Lung microvascular endothelial cell (primary cell): Measurements from ENCODE around the gene PBX3. TPM values are rescaled to one million over a fixed set of nuclear protein-coding genes. Genes with fewer than 3 reads are reported as not detected.
A peak's percentile ranks its signal among the peaks of the same experiment; 100 is the strongest.

Experiments
- DNase-seq, 2 donors: peaks; one replicate each; pipeline versions ENCODE4 v3.0.0 to v3.0.0-alpha.2; 2010; ENCODE audit warnings: low read depth in 2 of 2
- total RNA-seq: library from RNA; depleted of rRNA; stranded (reverse); fragments of >200 nt; gene quantifications from 2 replicates; pipeline ENCODE4 v1.2.1, GENCODE V29; 2014

The PBX3 gene
- 4.0 and 5.4 TPM in 2 replicates for total RNA-seq

DNA sequence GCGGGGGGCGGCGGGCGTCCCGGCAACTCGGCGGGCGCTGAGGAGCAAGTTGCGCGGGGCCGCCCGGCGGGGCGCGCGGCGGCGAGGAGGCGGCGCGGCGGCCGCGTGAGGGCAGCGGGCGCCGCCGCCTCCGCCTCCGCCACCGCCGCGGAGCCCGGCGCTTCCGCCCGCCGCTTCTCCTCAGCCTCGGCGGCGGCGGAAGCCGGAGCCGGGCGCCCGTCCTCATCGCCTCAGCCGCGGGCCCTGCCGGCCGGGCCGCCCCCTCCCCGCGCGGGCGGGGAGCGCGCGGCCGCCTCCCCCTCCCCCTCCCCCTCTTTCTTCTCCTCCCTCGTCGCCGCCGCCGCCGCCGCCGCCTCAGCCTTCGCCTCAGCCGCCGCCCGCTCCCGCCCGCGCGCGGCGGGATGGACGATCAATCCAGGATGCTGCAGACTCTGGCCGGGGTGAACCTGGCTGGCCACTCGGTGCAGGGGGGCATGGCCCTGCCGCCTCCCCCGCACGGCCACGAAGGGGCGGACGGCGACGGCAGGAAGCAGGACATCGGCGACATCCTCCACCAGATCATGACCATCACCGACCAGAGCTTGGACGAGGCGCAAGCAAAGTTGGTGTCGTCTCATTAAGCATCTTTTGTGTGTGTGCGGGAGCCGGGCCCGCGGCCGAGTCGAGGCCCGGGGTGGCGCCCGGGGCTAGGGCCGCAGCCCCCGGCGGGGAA, at the start of gene PBX3:
Gene PBX3, plus strand, starts transcription at position 321 of the 712 bp plus-strand sequence.
- peak; percentile 38 to 50 for DNase-seq

DNA sequence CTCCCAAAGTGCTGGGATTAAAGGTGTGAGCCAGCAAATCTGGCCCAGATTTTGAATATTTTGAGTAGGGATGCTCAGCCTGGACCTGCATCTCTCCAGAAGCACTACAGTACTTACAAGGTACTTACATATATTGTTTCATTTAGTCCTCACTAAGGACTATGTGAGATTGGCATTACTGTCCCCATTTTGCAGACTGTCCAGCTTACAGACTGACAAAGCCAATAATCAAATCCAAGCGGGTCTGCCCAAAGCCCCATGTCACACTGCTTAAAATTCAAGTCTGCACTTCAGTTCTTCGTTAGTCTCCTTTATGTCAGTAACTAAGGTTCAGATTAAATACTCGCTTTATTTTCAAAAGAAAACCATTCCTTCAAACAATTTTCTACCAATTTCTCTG, 47.3 kb upstream of the PBX3 start:
- DNase-seq, result no peak

DNA sequence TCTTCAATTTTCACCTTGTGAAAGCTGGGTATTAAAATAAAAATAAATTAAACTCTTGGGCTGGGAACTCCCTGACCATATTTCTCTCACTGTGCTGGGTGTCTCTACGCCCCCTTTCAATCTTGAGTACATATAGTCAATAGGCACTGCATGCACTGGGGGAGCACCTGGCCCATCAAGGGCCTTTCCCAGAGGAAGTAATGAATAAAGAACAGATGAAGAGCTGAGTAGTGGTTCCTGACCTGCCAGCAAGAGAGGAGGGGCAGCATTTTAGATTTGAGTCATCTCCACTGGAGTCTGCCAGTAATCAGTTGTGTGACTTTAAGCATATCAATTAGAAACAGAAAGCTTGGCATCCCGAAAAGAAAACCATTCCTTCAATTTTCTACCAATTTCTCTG, 46.4 kb upstream of the PBX3 start:
- DNase-seq, result peak in 1 of 2 donors; percentile 57

DNA sequence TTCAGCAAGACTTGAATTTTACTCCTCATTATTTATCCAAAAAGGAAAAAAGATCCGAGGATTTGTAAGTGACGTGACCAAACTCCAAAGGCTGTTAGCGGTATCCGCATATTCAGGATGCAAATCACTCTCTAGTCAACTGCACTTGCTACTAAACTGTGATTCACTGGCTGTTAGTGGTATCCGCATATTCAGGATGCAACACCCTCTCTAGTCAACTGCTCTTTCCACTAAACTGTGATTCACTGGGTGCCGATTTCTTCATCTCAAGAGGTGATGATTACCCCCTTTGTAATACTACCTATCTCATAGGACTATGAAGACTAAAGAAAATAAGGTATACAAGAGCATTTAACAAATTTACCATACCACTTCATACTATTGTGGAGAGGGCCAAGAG, 45.8 kb upstream of the PBX3 start:
- DNase-seq, result peak; percentile 7 to 87

DNA sequence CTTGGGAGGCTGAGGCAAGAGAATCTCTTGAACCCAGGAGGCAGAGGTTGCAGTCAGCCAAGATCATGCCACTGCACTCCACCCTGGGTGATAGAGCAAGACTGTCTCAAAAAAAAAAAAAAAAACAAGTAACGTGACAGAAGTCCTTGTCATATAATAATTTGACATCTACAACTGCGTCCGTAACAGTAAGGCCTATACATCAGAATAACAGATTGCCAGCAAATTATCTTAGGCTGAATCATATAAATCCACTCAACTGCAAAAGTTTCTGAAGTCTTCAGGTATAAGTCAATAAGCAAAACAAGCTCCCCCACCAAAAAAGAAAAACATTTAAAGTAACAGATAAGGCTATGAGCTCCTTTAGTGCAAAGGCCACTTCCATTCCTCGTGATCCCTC, 43.5 kb upstream of the PBX3 start:
- DNase-seq, result no peak

DNA sequence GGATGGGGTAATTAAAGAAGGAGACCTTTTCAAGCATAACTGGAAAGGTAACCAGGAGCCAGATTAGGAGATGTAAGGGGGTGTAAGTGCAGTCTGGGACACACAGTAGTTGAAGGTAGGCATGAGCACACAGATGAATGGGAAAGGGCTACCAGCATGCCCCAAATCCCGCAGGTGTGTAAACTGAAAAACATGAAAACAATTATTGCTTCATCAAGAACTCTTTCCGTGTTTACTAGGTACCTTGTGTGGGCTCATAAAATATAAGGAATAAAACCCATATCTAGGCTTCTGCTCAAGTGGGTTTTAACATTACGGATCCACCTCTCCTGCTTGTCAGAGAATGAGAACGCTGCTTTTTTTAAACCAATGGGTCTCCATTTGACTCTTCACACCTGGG, 41.3 kb upstream of the PBX3 start:
- DNase-seq, result no peak

DNA sequence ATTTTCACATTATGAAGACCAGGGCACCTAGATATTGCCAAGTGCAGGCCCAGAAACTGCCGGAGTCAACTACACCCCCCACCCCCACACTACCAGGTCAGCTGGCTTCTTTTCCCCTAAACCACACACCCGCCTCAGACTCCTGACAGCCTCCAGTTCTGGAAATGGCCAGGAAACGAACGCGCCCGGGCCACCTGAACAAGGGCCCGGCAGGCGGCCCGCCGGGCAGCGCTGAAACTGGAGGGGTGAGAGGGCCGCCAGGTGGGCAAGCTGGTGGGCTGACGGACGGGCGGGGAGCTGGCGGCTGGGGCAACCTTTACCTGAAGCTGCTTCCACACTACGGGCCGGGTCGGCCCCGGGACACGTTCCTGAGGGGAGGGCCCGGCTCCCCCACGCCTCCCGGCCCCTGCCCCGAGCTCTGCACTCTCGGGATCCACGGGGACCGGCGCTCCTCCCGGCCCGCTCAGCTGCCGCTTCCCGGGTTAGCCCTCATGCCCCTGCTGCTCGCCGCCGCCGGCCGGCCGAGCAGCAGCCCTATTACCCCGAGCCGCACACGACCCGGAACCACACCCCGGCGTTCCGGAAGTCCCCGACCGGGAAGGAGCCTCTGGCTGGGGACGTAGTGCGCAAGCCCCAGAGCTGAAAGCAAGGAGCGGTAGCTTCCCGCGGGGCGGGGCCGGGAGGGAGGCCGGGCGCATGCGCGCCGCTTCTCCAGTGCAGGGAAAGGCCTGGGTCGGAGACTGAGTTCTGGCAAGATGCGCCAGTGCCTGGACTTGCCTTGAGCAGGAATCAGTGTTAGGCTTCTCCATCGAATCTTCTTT, 40.3 kb upstream of the PBX3 start, which contains the start of gene MAPKAP1:
Gene MAPKAP1, minus strand, starts transcription at position 558 of the 821 bp plus-strand sequence. CDS start 34,634 bp downstream, outside the sequence.
- DNase-seq, result peak; percentile 96

DNA sequence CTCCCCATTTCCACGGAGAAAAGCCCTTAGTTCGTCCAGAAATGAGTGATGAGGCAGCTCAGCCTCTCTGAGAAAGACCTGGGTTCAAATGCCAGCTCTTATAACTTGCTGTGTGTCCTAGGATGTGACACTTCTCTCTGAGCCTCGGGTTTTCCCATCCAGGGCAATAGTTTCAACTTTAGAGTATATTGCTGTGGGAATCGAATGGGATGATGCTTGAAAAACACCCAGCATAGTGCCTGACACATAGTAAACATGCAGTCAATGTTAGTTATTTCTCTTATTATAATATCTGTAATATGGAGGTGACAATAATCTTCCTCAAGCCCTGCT, 39.7 kb upstream of the PBX3 start:
- no peak for DNase-seq

DNA sequence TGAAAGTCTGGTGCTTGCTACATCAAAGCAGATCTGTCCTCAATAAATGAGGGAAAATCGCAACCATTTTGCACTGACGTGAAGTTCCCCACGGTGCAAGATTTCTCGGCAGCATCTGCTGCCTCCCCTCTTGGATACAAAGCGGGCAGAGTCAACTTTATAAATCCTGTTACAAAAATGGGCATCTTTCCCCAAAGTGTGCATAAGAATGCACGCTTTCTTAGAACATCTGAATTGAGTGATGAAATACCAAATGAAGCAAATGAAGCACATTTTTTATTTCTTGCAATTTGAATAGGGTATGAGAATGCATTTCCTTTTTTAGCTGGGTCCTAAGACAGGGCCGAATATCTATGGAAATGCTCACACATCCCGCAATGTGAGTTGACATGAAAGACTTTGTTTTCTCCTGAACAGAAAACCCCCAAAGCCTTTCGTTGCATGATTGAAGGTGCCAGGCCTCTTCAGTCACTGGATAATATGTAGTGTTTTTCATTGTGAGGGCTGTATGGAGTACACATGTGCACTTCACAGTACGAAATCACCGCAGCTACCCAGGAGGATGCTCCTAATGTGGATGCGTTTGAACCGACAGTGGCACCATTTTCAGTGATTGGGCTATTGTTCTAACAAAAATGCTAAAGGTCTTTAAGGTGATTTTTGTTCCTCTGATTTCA, 20.6 kb upstream of the PBX3 start:
- no peak for DNase-seq

DNA sequence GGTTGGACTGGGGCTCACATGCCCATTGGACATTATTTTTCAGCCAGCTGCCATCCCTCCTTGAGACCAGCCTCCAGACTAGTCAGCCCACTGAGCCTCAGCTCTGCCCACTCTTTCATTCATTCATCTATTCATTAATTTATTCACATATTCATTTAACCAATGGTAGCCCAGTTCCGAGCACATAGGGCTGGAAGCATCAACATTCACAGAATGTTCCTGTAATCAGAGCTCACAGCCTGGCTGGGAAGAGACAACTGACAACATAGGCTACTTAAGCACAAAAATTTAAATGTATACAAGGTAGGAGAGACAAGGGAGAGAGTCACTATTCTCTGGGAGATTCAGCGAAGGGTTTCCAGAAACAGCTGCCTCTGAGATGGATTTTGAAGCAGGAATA, 17.0 kb upstream of the PBX3 start:
- DNase-seq, result no peak

DNA sequence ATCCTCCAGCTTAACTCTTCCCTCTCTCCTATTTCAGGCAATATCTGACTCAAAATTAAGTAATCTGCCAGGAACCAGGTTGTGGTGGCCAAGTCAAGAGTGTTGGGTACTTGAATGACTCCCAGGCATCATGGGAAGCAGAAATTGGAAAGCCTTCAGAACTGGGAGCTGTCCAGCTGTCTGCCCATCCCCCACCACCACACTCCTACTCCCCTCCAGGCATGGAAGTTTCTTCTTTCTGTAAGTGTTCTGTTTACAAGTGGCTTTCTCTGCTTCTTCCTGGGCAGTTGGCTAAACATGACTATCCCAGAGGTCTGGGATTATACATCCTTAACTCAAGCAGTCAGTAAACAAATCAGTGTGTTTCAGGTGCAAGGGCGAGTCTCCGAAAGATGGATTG, 14.6 kb upstream of the PBX3 start:
- DNase-seq, result peak in 1 of 2 donors; percentile 7

DNA sequence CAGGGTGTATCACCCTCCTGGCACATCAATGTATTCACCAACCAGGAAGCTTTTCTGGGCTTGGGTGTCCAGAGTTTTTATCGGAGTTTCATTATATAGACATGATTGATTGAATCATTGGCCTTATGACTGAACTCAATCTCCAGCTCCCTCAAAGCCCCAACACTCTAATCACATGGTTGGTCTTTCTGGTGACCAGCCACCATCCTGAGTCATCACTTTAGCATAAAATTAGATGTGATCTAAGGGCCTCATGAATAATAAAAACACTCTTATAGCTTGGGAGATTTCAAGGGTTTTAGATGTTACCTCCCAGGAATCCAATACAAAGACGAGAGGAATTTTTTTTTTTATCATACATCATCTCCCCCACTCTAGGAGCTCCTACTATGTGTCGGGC, 7.7 kb upstream of the PBX3 start:
- DNase-seq, result no peak

DNA sequence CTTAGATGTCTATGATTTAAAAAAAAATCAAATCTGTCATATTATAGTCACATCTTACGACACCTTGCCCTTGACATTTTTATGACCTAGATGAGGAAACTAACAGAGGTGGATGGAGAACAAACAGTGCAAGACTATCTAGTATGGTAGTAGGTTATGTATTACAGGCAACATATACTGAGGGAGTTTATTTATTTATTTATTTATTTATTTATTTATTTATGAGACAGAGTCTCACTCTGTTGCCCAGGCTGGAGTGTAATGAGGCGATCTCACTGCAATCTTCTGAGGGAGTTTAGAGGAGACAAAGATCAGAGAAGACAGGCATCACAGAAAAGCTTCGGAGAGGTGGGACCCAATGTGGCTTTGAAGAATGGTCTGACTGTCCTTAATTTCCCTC, 4.5 kb upstream of the PBX3 start:
- no peak for DNase-seq

DNA sequence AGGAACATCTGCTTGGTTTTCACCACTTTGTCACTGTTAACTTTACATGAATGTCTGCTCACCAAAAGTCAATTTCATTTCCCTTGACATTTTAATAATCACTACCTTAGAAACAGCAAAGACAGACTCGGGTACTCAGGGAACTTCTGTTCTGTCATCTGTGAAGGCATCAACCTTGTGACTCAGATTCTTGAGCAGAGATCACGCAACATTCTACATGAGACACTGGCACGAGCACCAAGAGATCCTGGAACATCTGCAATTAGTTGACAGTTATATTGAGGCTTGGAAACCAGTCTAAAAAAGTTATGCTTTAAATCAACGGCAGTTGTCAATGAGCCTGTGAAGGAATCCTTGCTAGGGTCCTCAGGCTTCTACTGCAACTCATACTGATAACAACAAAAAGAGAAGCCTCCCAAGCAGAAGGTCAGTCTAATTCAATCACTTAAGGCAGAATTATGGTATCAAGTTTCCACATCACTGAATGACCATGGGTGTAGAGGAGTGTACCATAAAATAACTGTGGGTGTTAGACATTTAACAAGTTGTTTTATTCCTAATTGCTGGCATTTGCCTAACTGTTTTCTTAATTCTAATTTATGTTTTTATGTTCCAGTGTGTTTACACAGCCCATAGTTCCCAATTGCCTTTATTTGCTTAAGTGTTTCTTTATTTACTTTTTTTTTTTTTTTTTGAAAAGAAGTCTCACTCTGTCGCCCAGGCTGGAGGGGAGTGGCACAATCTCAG, 3.3 kb upstream of the PBX3 start:
- no peak for DNase-seq

DNA sequence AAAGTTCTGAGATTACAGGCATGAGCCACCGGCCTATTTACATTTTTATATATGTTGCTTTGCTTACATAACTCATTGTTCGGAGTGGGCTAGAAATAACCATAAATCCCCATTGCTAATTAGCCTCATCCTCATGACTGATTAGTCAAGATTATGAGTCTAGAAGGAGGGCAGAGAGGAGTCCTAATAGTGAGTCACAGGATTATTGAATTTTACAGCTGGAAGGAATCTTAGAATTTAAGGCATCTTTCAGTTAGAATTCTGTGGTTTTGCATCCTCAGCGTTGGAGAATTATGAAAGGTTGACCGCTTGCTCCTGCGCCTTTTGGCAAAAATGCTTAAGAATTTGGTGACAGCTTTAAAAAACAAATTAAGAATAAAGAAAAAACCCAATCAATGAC, 2.6 kb upstream of the PBX3 start:
- no peak for DNase-seq

DNA sequence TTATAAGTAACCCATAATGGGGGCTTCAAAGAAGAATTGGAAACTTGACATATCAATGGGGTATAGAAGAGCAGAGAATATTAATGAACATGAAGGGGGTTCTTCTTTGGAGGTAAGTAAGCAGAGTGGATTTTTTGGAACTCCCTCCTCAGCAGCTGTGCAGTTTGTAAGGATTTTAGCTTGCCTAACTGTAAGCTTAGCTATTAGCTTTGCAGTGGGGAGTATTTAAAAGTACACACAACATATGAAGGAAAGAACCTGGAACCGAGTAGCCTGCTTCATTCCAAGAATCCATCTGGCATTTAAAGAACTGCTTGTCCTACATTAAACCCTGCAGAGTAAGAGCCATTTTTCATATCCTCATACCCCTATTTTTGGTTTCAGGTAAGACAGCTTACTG, 2.2 kb upstream of the PBX3 start:
- no peak for DNase-seq

DNA sequence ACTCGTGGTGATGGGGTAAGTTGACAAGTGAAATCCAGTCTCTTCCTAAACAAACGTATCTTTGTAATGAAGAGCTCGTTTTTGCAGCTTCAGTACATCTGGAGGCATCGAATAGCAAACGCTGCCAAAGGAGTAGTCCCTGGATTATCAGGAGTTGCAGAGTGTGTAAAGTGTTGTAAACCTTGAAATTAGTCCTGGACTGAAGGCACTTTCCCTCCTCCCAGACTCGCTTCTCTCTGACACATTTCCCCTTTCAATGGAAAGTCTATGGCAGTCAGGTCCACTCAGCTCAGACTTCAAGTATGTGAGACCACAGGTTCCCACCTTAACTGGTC, 1.5 kb upstream of the PBX3 start:
- DNase-seq, result no peak

DNA sequence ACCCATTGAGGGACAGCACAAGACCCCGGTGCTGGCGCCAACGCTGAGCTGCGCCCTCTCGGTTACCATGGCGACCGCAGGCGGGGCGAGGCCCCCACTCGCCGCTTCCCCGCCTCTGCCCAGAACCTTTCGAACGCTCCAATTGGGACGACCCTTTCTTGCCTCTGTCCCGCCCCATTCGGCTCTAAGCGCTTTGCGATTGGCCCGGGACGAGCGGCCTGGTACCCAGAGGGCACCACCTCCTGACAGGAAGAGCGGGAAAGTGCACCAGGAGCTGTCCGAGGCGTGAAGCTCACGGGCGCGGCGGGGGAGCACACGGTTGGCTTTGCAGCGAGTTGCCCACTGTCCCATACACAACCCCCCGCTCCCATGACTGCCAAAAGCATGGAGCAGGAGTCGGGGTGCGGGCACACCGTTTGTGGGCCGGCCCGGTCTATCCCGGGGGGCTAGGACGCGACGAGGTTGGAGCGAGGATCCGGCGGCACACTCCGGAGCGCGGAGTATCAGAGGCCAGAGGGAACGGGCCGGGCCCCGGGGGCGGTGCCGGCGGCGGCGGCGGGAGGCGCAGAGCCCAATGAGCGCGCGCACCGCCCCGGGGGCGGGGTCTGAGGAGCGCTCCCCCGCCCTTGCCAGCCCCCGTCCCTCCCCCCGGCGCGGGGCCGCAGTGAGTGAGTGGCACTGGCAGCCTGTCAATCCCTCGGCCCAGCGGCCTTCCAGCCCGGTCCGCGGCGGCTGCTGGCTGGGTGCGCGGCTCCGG, 978 bp upstream of the PBX3 start:
- DNase-seq, result peak; percentile 95

DNA sequence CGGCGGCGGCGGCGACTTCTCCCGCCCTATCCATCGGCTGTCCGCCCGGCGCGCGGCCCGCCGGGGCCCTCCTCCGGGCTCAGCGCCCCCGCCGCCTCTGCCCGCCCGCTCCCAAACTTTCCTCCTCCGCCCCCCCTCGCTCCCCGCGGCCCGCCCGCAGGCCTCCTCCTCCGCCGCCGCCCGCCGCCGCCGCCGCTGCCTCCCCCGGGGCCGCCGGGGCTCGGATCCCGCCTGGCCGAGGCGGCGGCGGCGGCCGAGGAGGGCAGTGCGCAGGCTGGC, 460 bp upstream of the PBX3 start:
- DNase-seq, result no peak

DNA sequence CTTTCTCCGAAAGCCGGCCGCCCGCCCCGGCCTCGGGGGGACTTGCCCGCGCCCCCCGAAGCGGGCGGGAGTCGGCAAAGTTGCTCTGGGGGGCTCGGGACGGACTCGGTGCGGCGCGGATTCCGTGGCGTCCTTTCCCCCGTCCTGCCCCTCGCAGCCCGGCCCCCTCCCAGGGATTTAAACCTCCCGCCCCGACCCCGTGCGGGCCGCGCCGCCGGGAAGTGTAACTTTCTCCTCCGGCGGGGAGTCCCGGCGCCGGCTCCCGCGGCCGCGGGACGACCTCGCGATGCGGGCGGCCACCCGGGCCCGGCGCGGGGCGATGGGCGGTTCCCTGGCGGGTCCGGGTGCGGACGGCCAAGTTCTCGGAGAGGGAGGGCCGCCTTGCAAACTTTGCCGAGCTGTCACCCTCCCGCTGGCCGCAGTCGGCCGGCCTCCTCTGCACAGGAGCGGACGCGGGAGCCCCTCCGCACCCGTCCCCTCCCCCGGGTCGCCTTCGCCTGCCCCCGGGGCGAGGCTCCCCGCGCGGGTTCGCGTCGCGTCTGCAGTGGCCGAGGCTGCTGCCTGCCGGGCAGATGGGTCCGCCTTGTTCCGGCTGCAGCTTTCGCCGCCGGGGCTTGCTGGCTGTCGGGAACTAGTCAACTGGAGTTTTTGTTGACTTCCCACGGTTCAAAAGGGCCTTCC, 732 bp downstream of the PBX3 start:
- peak; percentile 47 to 49 for DNase-seq
